ENCODE data around the gene FBXL16.

The FBXL16 gene

GRCh38 chr16:658679-659571 is 46.7 kb downstream of the FBXL16 start:
- DNase-seq = no peak

GRCh38 chr16:657487-657886 is 48.1 kb downstream of the FBXL16 start:
- DNase-seq = no peak

GRCh38 chr16:654034-654433 is 51.6 kb downstream of the FBXL16 start:
- DNase-seq = no peak

- no peak for DNase-seq
Observed at GRCh38 chr16:652454-653305, 52.9 kb downstream of the FBXL16 start.

- DNase-seq = no peak
Observed at GRCh38 chr16:651844-652243, 53.8 kb downstream of the FBXL16 start.

GRCh38 chr16:649631-650030 is 56.0 kb downstream of the FBXL16 start:
- DNase-seq = no peak

- peak; percentile 55 to 63 for DNase-seq
Observed at GRCh38 chr16:648781-649589, 56.6 kb downstream of the FBXL16 start, which contains the start of gene WDR90. TSS of gene WDR90 (plus strand) at chr16:649365. CDS start at chr16:649417, 52 bp downstream.

GRCh38 chr16:648071-648780 is 57.4 kb downstream of the FBXL16 start:
- peak in 1 of 2 experiments; percentile 18 for DNase-seq

GRCh38 chr16:647173-647902 is 58.3 kb downstream of the FBXL16 start:
- DNase-seq = no peak

GRCh38 chr16:646679-647172 is 58.9 kb downstream of the FBXL16 start:
- DNase-seq = no peak

- DNase-seq = no peak
Observed at GRCh38 chr16:645852-646678, 59.5 kb downstream of the FBXL16 start.

- DNase-seq = no peak
Observed at GRCh38 chr16:644556-644955, 61.0 kb downstream of the FBXL16 start.

- no peak for DNase-seq
Observed at GRCh38 chr16:643050-643368, 62.6 kb downstream of the FBXL16 start.

Measured in Kasumi-1 (cell line).